ENCODE measurements around the gene SRSF3.
"Not testable (repeated sequence)": the region's sequence is repeated elsewhere in the genome, so short reads cannot be mapped to it uniquely, and the experiment has no call there.

Gene SRSF3

GRCh38 chr6:36651659-36652379 is 57.7 kb downstream of the SRSF3 start:
- no peak for DNase-seq

GRCh38 chr6:36654469-36654868 is 60.3 kb downstream of the SRSF3 start:
- not testable (repeated sequence) for DNase-seq

Data from NCI-H2081 (cell line).